Uterus (tissue), 2 donors: ENCODE results near the gene TBC1D1.

Experiments used
- POLR2A ChIP-seq, 2 donors: fragments of 450-650 bp; IDR thresholded peaks; one replicate each; pipeline ENCODE4 v1.6.1; 2016; ENCODE audit warnings: antibody characterized with exemption in 2 of 2, mild to moderate bottlenecking in 1 of 2, moderate library complexity in 1 of 2
- TF ChIP-seq, protein P1 (sequence below), 4 experiments: fragments of 200-600 bp in 2 of 4; fragments of 450-650 bp in 2 of 4; sonication (generic) in 2 of 4; IDR thresholded peaks; one replicate each; pipeline ENCODE4 v1.5.1; 2016 to 2019; ENCODE audit warnings: antibody characterized with exemption in 4 of 4, mild to moderate bottlenecking in 2 of 4, moderate library complexity in 1 of 4

GRCh38 chr4:38109896-38110295 is 219.0 kb downstream of the TBC1D1 start:
- TF ChIP-seq, protein P1, sequence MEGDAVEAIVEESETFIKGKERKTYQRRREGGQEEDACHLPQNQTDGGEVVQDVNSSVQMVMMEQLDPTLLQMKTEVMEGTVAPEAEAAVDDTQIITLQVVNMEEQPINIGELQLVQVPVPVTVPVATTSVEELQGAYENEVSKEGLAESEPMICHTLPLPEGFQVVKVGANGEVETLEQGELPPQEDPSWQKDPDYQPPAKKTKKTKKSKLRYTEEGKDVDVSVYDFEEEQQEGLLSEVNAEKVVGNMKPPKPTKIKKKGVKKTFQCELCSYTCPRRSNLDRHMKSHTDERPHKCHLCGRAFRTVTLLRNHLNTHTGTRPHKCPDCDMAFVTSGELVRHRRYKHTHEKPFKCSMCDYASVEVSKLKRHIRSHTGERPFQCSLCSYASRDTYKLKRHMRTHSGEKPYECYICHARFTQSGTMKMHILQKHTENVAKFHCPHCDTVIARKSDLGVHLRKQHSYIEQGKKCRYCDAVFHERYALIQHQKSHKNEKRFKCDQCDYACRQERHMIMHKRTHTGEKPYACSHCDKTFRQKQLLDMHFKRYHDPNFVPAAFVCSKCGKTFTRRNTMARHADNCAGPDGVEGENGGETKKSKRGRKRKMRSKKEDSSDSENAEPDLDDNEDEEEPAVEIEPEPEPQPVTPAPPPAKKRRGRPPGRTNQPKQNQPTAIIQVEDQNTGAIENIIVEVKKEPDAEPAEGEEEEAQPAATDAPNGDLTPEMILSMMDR (IDR thresholded peaks at IDR 0.05) = no peak
- no peak for TF ChIP-seq POLR2A (IDR thresholded peaks at IDR 0.05)
